DOHH2 (cell line): ENCODE measurements around the gene MYO1D.

Experiments used
- CTCF ChIP-seq: fragments of 200-600 bp; sonication (generic); IDR thresholded peaks from one replicate; pipeline ENCODE4 v1.5.1; 2014; ENCODE audit warnings: antibody characterized with exemption, mild to moderate bottlenecking, low read depth, low read length; ENCODE audit not compliant: poor library complexity, severe bottlenecking
- EZH2phosphoT487 ChIP-seq: fragments of 200-600 bp; sonication (generic); IDR thresholded peaks from 2 replicates; pipeline ENCODE4 v1.6.1; 2017; ENCODE audit warnings: borderline replicate concordance, mild to moderate bottlenecking, antibody characterized with exemption, low read length, moderate library complexity, mixed read lengths

DNA sequence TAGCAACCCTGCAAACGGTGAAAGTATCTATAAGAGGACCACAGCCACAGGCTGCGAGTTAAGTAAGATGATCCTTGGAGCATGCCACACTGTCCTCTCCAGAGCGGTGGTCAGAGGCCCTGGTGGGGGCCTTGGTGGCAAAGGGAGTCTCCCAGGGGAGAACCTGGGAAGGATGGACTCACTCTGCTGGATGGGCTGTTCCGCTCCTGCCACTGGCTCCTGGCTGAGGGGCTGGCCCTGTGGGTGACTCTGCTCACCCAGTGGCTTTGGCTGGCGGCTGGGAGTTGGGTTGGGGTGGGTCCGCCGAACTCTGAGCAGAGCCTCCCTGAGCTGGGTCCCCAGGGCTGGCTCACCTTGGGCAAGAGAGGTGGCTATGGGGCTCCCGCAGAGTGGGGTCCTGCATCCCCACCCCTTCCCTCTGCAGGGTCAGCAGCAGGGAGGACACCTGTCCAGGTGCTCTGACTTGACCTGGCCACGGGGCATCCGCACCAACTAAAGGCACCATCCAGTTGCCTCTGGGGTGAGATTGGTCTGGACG lies 382.9 kb downstream of the MYO1D start:
- TF ChIP-seq CTCF (no peak), EZH2phosphoT487 (no peak)
